H1 (cell line): Measurements from ENCODE around the gene GRM4. TPM values are rescaled to one million over a fixed set of nuclear protein-coding genes. Genes with fewer than 3 reads are reported as not detected.

Experiments
- CTCF ChIA-PET: fragments of 300-600 bp; sonication (Branson Sonifier 250); formaldehyde crosslinking; loops from one replicate; lab custom pipeline; 2021; ENCODE audit not compliant: partially characterized antibody; lab: Charles Lee
- POLR2A ChIA-PET: fragments of 300-600 bp; sonication (Branson Sonifier 250); formaldehyde crosslinking; loops from one replicate; lab custom pipeline; 2021; ENCODE audit warnings: inconsistent platforms; ENCODE audit not compliant: partially characterized antibody; lab: Charles Lee
- DNase-seq, 2 experiments: peaks; one replicate each; pipeline versions ENCODE4 v3.0.0 to v3.0.0-alpha.2; 2010 to 2022; ENCODE audit warnings: low spot score in 2 of 2, low read depth in 1 of 2, mixed read lengths in 1 of 2
- FAIRE-seq: peaks from 2 replicates; lab custom pipeline; 2011; peaks lifted over from hg19 to GRCh38; lab: Jason Lieb, UNC
- H2AFZ ChIP-seq: 2 replicates; pipeline ENCODE4 v1.8.1; 2012; ENCODE audit warnings: low read length, inconsistent platforms
- H2AK5ac ChIP-seq: 2 replicates; pipeline ENCODE4 v1.6.1; 2013; ENCODE audit warnings: low read depth, low read length
- H2BK120ac ChIP-seq: replicated peaks from 2 replicates; pipeline ENCODE3; 2013; ENCODE audit warnings: low read depth, low read length, inconsistent platforms
- H2BK12ac ChIP-seq: 2 replicates; pipeline ENCODE4 v1.6.1; 2013; ENCODE audit warnings: low read depth, low read length
- H2BK15ac ChIP-seq: 2 replicates; pipeline ENCODE4 v1.6.1; 2013; ENCODE audit warnings: low read length
- H2BK20ac ChIP-seq: 2 replicates; pipeline ENCODE4 v1.6.1; 2013; ENCODE audit warnings: low read length
- H2BK5ac ChIP-seq: 2 replicates; pipeline ENCODE4 v1.6.1; 2013; ENCODE audit warnings: low read depth, low read length
- H3K14ac ChIP-seq: 2 replicates; pipeline ENCODE4 v1.6.1; 2013; ENCODE audit warnings: inconsistent platforms; ENCODE audit not compliant: insufficient read length
- H3K18ac ChIP-seq: 2 replicates; pipeline ENCODE4 v1.6.1; 2013; ENCODE audit warnings: low read length; ENCODE audit errors: extremely low read depth
- H3K23ac ChIP-seq: 2 replicates; pipeline ENCODE4 v1.6.1; 2013; ENCODE audit warnings: inconsistent platforms; ENCODE audit not compliant: insufficient read length
- H3K23me2 ChIP-seq: 2 replicates; pipeline ENCODE4 v1.6.1; 2013; ENCODE audit warnings: low read depth, low read length
- H3K27ac ChIP-seq: 2 replicates; pipeline ENCODE4 v1.6.1; 2011; ENCODE audit warnings: low read depth, low read length, inconsistent platforms
- H3K27me3 ChIP-seq, 4 experiments: replicated peaks in 1 of 4; 1 replicate in 1 of 4; 2 replicates in 3 of 4; pipeline versions ENCODE4 v1.6.1 to v1.8.1; 2011 to 2013; ENCODE audit warnings: low read length in 3 of 4, mild to moderate bottlenecking in 3 of 4, inconsistent platforms in 2 of 4, mixed read lengths in 2 of 4, moderate library complexity in 1 of 4; ENCODE audit not compliant: control insufficient read depth in 3 of 4, insufficient read depth in 3 of 4; ENCODE audit errors: extremely low read depth in 1 of 4
- H3K36me3 ChIP-seq, 4 experiments: 2 replicates each; pipeline versions ENCODE4 v1.6.1 to v1.8.1; 2011 to 2013; ENCODE audit warnings: mild to moderate bottlenecking in 4 of 4, low read length in 3 of 4, moderate library complexity in 2 of 4, control low read depth in 1 of 4, inconsistent platforms in 1 of 4; ENCODE audit not compliant: insufficient read depth in 4 of 4, control insufficient read depth in 2 of 4
- H3K4ac ChIP-seq: replicated peaks from 2 replicates; pipeline ENCODE3; 2013; ENCODE audit warnings: low read length, low read depth, mixed read lengths, inconsistent platforms; ENCODE audit not compliant: insufficient read length
- H3K4me1 ChIP-seq, 4 experiments: replicated peaks in 1 of 4; 1 replicate in 1 of 4; 2 replicates in 3 of 4; pipeline versions ENCODE4 v1.6.1 to v1.8.1; 2011 to 2013; ENCODE audit warnings: low read length in 3 of 4, inconsistent platforms in 2 of 4, mixed read lengths in 1 of 4; ENCODE audit not compliant: insufficient read depth in 4 of 4, control insufficient read depth in 3 of 4
- H3K4me2 ChIP-seq, 2 experiments: 2 replicates each; pipeline versions ENCODE4 v1.6.1 to v1.8.1; 2011 to 2013; ENCODE audit warnings: low read depth in 2 of 2, low read length in 2 of 2, control low read depth in 1 of 2, inconsistent platforms in 1 of 2, mild to moderate bottlenecking in 1 of 2; ENCODE audit not compliant: insufficient read depth in 1 of 2
- H3K4me3 ChIP-seq, 4 experiments: fragments of 200-600, 300-600 bp in 1 of 4; sonication (generic), shearing (Covaris generic), sonication (Bioruptor Twin) in 1 of 4; 2 replicates each; pipeline versions ENCODE4 v1.5.1 to v1.8.1; 2011 to 2016; ENCODE audit warnings: low read length in 4 of 4, low read depth in 3 of 4, control low read depth in 2 of 4, inconsistent platforms in 2 of 4, mild to moderate bottlenecking in 2 of 4, mixed read lengths in 1 of 4, moderate library complexity in 1 of 4; ENCODE audit not compliant: insufficient read depth in 2 of 4; ENCODE audit errors: extremely low read depth in 1 of 4
- H3K56ac ChIP-seq: replicated peaks from 2 replicates; pipeline ENCODE3; 2013; ENCODE audit warnings: low read depth, mild to moderate bottlenecking, mixed read lengths, low read length, inconsistent platforms; ENCODE audit not compliant: insufficient read length
- H3K79me1 ChIP-seq: 2 replicates; pipeline ENCODE4 v1.6.1; 2013; ENCODE audit warnings: low read depth, low read length, control low read depth
- H3K79me2 ChIP-seq, 2 experiments: 2 replicates each; pipeline versions ENCODE4 v1.6.1 to v1.8.1; 2012 to 2013; ENCODE audit warnings: low read length in 2 of 2, mild to moderate bottlenecking in 2 of 2, inconsistent platforms in 1 of 2; ENCODE audit not compliant: insufficient read depth in 2 of 2, control insufficient read depth in 1 of 2
- H3K9ac ChIP-seq, 4 experiments: replicated peaks in 1 of 4; 1 replicate in 1 of 4; 2 replicates in 3 of 4; pipeline versions ENCODE4 v1.6.1 to v1.8.1; 2011 to 2013; ENCODE audit warnings: low read depth in 3 of 4, low read length in 3 of 4, control low read depth in 2 of 4, mild to moderate bottlenecking in 2 of 4, moderate library complexity in 2 of 4, inconsistent platforms in 1 of 4; ENCODE audit errors: extremely low read depth in 1 of 4
- H3K9me3 ChIP-seq, 2 experiments: 2 replicates each; pipeline versions ENCODE4 v1.6.1 to v1.8.1; 2012 to 2013; ENCODE audit warnings: mild to moderate bottlenecking in 2 of 2, moderate library complexity in 2 of 2, control low read depth in 1 of 2, inconsistent platforms in 1 of 2, low read depth in 1 of 2, low read length in 1 of 2, mixed read lengths in 1 of 2; ENCODE audit not compliant: insufficient read depth in 2 of 2
- H4K20me1 ChIP-seq, 2 experiments: replicated peaks in 1 of 2; 2 replicates each; pipeline versions ENCODE3 to v1.8.1; 2011 to 2013; ENCODE audit warnings: inconsistent platforms in 2 of 2, low read length in 2 of 2, mild to moderate bottlenecking in 1 of 2; ENCODE audit not compliant: insufficient read depth in 2 of 2, control insufficient read depth in 1 of 2
- H4K5ac ChIP-seq: 2 replicates; pipeline ENCODE4 v1.6.1; 2013; ENCODE audit warnings: low read length, low read depth, mixed read lengths, inconsistent platforms; ENCODE audit not compliant: insufficient read length
- H4K8ac ChIP-seq: 2 replicates; pipeline ENCODE4 v1.8.0; 2013; ENCODE audit warnings: mild to moderate bottlenecking, moderate library complexity, low read length, inconsistent platforms; ENCODE audit not compliant: insufficient read depth; ENCODE audit errors: extremely low read depth
- H4K91ac ChIP-seq: replicated peaks from 2 replicates; pipeline ENCODE3; 2013; ENCODE audit warnings: low read length, mixed read lengths, inconsistent platforms; ENCODE audit not compliant: insufficient read length
- GABPA ChIP-seq: IDR thresholded peaks from 2 replicates; pipeline ENCODE4 v1.6.1; 2011; ENCODE audit warnings: mild to moderate bottlenecking, low read length, moderate library complexity, borderline replicate concordance; ENCODE audit not compliant: insufficient read depth
- SUZ12 ChIP-seq: fragments of 200-600 bp; sonication (generic); IDR thresholded peaks from 2 replicates; pipeline ENCODE4 v1.6.1; 2012; ENCODE audit warnings: mild to moderate bottlenecking, inconsistent platforms, low read length, moderate library complexity, mixed read lengths
- WGBS, 2 experiments: shearing (Covaris generic) in 1 of 2; methylation state at CpG; one replicate each; pipeline versions ENCODE4 v1.1.6 to v1.1.7; 2013 to 2015; ENCODE audit warnings: low lambda C conversion rate in 2 of 2, mixed read lengths in 2 of 2, inconsistent platforms in 1 of 2, low coverage in 1 of 2, missing lambda C conversion rate in 1 of 2; ENCODE audit not compliant: insufficient replicate concordance in 2 of 2, insufficient coverage in 1 of 2, insufficient read length in 1 of 2; ENCODE audit errors: extremely low coverage in 1 of 2, missing lambda C conversion rate in 1 of 2; 5-methylcytosine and 5-hydroxymethylcytosine counted together
- polyA plus RNA-seq, 7 experiments: library from polyadenylated mRNA; depleted of rRNA in 3 of 7; stranded (reverse) in 5 of 7; unstranded in 2 of 7; fragments of >200 nt in 5 of 7; fragments of 200-250 nt in 2 of 7; gene quantifications; 1 replicate in 5 of 7; 2 replicates in 1 of 7; 4 replicates in 1 of 7; pipeline versions ENCODE4 v1.2.1 to v1.2.3, GENCODE V29; 2011 to 2013; ENCODE audit warnings: missing spikeins in 2 of 7, mixed read lengths in 2 of 7
- total RNA-seq: library from RNA; stranded (reverse); fragmentation: NEBNext Ultra II Directional; extraction: Animal tissue kit (Norgen Biotek cat#: 25700); gene quantifications from 2 replicates; pipeline ENCODE4 v1.2.1, GENCODE V29; 2021

Gene GRM4
- total and polyA plus RNA-seq, 2 of the 8 experiments (the other 6 are each of a cell fraction or from before 2014, with no cell fraction given) = 19.6 to 21.5 TPM

DNA sequence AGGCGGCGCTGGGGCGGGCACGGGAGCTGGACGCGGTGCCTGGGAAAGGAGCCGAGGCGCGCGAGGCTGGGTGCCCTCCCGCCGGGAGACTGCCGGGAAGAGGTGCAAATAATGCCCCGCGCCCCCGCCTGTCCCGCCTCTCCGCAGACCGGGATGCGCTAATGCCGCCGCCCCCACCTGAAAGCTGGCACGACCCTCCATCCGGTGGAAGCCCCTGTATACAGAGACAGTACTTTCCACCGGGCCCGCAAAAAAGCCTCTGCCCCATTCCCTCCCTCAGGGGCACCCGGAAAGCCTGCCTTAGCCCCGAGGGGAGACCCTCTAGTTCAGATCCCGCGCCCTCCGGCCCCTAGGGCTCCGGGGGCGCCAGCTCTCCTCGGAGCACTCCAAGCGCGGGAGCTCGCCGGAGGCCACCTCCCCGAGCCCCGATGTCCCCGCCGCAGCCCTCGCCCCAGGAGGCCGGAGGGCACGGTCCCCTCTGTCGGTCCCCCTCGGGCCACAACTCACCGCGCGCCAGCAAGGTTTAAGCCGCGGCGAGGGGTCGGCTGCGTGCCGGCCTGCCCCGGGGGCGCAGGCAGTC lies 1.2 kb downstream of the GRM4 start:
- peaks cover 2 to 3% of the 10 kb centered on the region in 2 experiments for H4K20me1 ChIP-seq
- no peak overlapping the region for H4K5ac ChIP-seq
- no peak overlapping the region; the same call in 1 of the 2 replicates for H2BK15ac ChIP-seq
- H3K23me2 ChIP-seq = peaks cover 22% of the 10 kb centered on the region; the same call in 1 of the 2 replicates
- H2AFZ ChIP-seq = no peak overlapping the region
- peak overlapping the region; percentile 51 to 77 (median 64) for H3K4me3 ChIP-seq
- H3K79me2 ChIP-seq = peaks cover 0 to 9% of the 10 kb centered on the region in 2 experiments; a peak in 1 of 4 replicates
- ChIA-PET CTCF (interaction anchor here (0.7 to 11.8 kb wide), 20 partner anchors 9 to 411 kb away, joined by 3 to 128 read pairs (median 4); no protein-coding TSS in a partner anchor), POLR2A (interaction anchor here (0.7 to 3.4 kb wide), 13 partner anchors 8 to 433 kb away, joined by 3 to 27 read pairs (median 4); partner anchors contain the start of gene UQCC2)
- H2AK5ac ChIP-seq = no peak overlapping the region
- H3K79me1 ChIP-seq = 0 out of 2 replicates have a peak, but pooled peaks cover 2% of the 10 kb centered on the region
- peak overlapping the region; percentile 63 to 99 for H3K4me2 ChIP-seq
- no peak overlapping the region for H3K14ac ChIP-seq
- H3K27ac ChIP-seq = no peak overlapping the region
- H3K18ac ChIP-seq = peak overlapping the region; percentile 74; the same call in 1 of the 2 replicates
- no peak overlapping the region for H3K4ac ChIP-seq
- no peak overlapping the region for H3K23ac ChIP-seq
- H2BK20ac ChIP-seq = no peak overlapping the region
- 0 out of 2 replicates have a peak overlapping the region, but pooled peaks have one; percentile 37 for H4K8ac ChIP-seq
- H3K56ac ChIP-seq = no peak overlapping the region
- H3K36me3 ChIP-seq = no peaks in the 10 kb centered on the region
- peak in 1 of 2 experiments; percentile 61 for DNase-seq
- H3K4me1 ChIP-seq = peaks cover 12 to 51% (median 44%) of the 10 kb centered on the region in 4 experiments
- peaks cover 0 to 46% (median 30%) of the 10 kb centered on the region in 4 experiments; a peak in 6 of 7 replicates for H3K27me3 ChIP-seq
- no peaks in the 10 kb centered on the region for H3K9me3 ChIP-seq
- H4K91ac ChIP-seq = no peak overlapping the region
- TF ChIP-seq SUZ12 (peak; percentile 31), GABPA (no peak)
- no peak for FAIRE-seq
- 1% methylated on average over 23 of the region's 58 CpGs; no CpG with 5 or more reads in 1 of the 2 experiments for WGBS, 2 experiments
- H3K9ac ChIP-seq = peak overlapping the region in 1 of 4 experiments; percentile 64; a peak in 1 of 7 replicates
- no peak overlapping the region for H2BK12ac ChIP-seq
- no peak overlapping the region for H2BK120ac ChIP-seq
- peak overlapping the region; percentile 44; the same call in 1 of the 2 replicates for H2BK5ac ChIP-seq
